Measurements from ENCODE around the gene RNF20. TPM values are rescaled to one million over a fixed set of nuclear protein-coding genes. Genes with fewer than 3 reads are reported as not detected.

The RNF20 gene
- total RNA-seq, 1 donor from 2014 or later: 37.0 TPM

DNA sequence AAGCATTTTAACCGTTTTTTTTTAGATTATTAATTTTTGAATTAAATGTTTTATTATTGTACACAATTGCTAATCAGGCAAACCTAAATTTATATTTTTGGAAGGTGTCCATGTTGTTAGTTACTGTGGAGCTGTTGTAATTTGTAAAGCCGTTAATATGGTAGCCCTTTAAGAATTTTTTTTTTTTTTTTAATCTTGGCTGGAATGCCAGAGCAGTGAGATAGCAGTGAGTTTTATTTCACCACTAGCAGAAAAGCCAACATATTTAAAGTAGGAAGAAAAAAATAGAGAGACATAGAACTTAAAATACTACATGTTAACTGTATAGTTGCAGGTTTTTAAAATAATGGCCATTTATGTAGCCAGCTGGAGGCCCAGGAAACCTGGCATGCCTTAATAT, 35.3 kb upstream of the RNF20 start:
- no peaks in the 10 kb centered on the region for H3K4me1 ChIP-seq
- H3K9ac ChIP-seq: no peak overlapping the region
- no peak overlapping the region for H3K27ac ChIP-seq
- Mint-ChIP-seq H3K27me3 (ENCODE audit: insufficient read depth, low read depth) (no peaks in the 10 kb centered on the region), H3K36me3 (no peaks in the 10 kb centered on the region), H3K4me1 (no peaks in the 10 kb centered on the region), H3K4me3 (no peak overlapping the region), H3K27ac (no peak overlapping the region), H3K9me3 (peaks cover 3% of the 10 kb centered on the region)
- H3K4me2 ChIP-seq: no peak overlapping the region
- no peak overlapping the region for H3K4me3 ChIP-seq
- DNase-seq (ENCODE audit: low spot score): no peak
- TF ChIP-seq EZH2phosphoT487 (IDR thresholded peaks at IDR 0.05) (no peak), EZH2 (IDR thresholded peaks at IDR 0.05) (no peak)
- TF ChIP-seq, protein P1, sequence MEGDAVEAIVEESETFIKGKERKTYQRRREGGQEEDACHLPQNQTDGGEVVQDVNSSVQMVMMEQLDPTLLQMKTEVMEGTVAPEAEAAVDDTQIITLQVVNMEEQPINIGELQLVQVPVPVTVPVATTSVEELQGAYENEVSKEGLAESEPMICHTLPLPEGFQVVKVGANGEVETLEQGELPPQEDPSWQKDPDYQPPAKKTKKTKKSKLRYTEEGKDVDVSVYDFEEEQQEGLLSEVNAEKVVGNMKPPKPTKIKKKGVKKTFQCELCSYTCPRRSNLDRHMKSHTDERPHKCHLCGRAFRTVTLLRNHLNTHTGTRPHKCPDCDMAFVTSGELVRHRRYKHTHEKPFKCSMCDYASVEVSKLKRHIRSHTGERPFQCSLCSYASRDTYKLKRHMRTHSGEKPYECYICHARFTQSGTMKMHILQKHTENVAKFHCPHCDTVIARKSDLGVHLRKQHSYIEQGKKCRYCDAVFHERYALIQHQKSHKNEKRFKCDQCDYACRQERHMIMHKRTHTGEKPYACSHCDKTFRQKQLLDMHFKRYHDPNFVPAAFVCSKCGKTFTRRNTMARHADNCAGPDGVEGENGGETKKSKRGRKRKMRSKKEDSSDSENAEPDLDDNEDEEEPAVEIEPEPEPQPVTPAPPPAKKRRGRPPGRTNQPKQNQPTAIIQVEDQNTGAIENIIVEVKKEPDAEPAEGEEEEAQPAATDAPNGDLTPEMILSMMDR (IDR thresholded peaks at IDR 0.05): no peak
- no peak overlapping the region for H2AFZ ChIP-seq (replicated peaks)
- H4K20me1 ChIP-seq (ENCODE audit: low read depth): no peaks in the 10 kb centered on the region
- peaks cover 17% of the 10 kb centered on the region for H3F3A ChIP-seq (ENCODE audit: low read depth)
- no peaks in the 10 kb centered on the region for H3K27me3 ChIP-seq
- no peaks in the 10 kb centered on the region for H3K79me2 ChIP-seq (ENCODE audit: low read depth)
- no peaks in the 10 kb centered on the region for H3K9me3 ChIP-seq (ENCODE audit: low read depth)
- H3K36me3 ChIP-seq: no peaks in the 10 kb centered on the region

DNA sequence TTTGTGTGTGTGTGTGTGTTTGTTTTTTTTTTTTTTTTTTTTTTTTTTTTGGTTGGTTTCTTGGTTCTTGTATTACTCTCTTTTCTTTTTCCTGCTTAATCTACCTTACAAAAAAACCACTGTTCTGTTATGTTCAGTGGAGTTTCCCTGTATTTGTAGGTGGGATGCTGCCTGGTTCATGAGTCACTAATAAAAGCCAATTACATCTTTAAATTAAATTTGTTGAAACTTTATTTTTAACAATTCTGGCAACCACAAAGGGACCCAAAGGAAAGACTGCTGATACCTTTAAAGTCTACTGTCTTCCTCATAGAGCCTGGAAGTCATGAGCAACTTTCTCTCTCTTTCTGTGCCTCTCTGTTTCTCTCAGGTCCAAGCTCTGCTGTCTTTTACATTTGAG, 29.5 kb upstream of the RNF20 start:
- no peak for DNase-seq (ENCODE audit: low spot score)
- Mint-ChIP-seq H3K36me3 (no peaks in the 10 kb centered on the region), H3K27ac (no peak overlapping the region), H3K4me3 (no peak overlapping the region), H3K27me3 (ENCODE audit: insufficient read depth, low read depth) (no peaks in the 10 kb centered on the region), H3K4me1 (no peaks in the 10 kb centered on the region), H3K9me3 (no peaks in the 10 kb centered on the region)
- H2AFZ ChIP-seq (replicated peaks): no peak overlapping the region
- no peak overlapping the region for H3K27ac ChIP-seq
- no peak overlapping the region for H3K4me3 ChIP-seq
- H3K4me2 ChIP-seq: no peak overlapping the region
- H3F3A ChIP-seq (ENCODE audit: low read depth): no peaks in the 10 kb centered on the region
- no peaks in the 10 kb centered on the region for H3K79me2 ChIP-seq (ENCODE audit: low read depth)
- H3K9me3 ChIP-seq (ENCODE audit: low read depth): no peaks in the 10 kb centered on the region
- H3K36me3 ChIP-seq: no peaks in the 10 kb centered on the region
- no peak overlapping the region for H3K9ac ChIP-seq
- no peak for TF ChIP-seq EZH2phosphoT487 (IDR thresholded peaks at IDR 0.05)
- TF ChIP-seq, protein P1 (IDR thresholded peaks at IDR 0.05): no peak
- no peak for TF ChIP-seq EZH2 (IDR thresholded peaks at IDR 0.05)
- H3K27me3 ChIP-seq: no peaks in the 10 kb centered on the region
- H3K4me1 ChIP-seq: no peaks in the 10 kb centered on the region
- no peaks in the 10 kb centered on the region for H4K20me1 ChIP-seq (ENCODE audit: low read depth)

DNA sequence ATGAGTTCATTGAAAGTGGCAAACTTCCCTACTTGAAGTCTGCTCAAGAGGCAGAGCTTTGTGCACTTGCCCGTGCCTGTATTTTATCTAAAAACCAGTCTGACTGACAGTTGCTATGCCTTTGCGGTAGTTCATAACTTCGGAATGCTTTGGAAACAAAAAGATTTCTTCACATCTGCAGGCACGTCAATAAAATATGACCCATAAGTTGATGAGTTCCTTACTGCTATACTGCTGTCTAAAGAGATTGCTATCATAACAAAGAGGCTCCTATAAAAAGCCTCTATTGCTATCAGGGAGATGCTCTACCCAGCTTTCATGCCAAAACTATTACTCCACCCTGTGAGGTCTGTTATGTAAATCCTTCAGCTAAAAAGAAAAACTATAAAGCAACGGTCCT, 25.4 kb upstream of the RNF20 start:
- Mint-ChIP-seq H3K36me3 (no peaks in the 10 kb centered on the region), H3K9me3 (no peaks in the 10 kb centered on the region), H3K4me3 (no peak overlapping the region), H3K4me1 (no peaks in the 10 kb centered on the region), H3K27me3 (ENCODE audit: insufficient read depth, low read depth) (no peaks in the 10 kb centered on the region), H3K27ac (no peak overlapping the region)
- H3K36me3 ChIP-seq: no peaks in the 10 kb centered on the region
- H3F3A ChIP-seq (ENCODE audit: low read depth): no peaks in the 10 kb centered on the region
- H3K27ac ChIP-seq: no peak overlapping the region
- H3K79me2 ChIP-seq (ENCODE audit: low read depth): no peaks in the 10 kb centered on the region
- no peak overlapping the region for H3K9ac ChIP-seq
- H3K27me3 ChIP-seq: no peaks in the 10 kb centered on the region
- DNase-seq (ENCODE audit: low spot score): no peak
- no peaks in the 10 kb centered on the region for H4K20me1 ChIP-seq (ENCODE audit: low read depth)
- no peak overlapping the region for H3K4me3 ChIP-seq
- TF ChIP-seq, protein P1 (IDR thresholded peaks at IDR 0.05): no peak
- TF ChIP-seq EZH2phosphoT487 (IDR thresholded peaks at IDR 0.05): no peak
- no peak for TF ChIP-seq EZH2 (IDR thresholded peaks at IDR 0.05)
- no peaks in the 10 kb centered on the region for H3K9me3 ChIP-seq (ENCODE audit: low read depth)
- peaks cover 11% of the 10 kb centered on the region for H3K4me1 ChIP-seq
- H3K4me2 ChIP-seq: no peak overlapping the region
- no peak overlapping the region for H2AFZ ChIP-seq (replicated peaks)

Data from neural progenitor cell (in vitro differentiated cells).